NT2/D1 (cell line): ENCODE data around the gene LIMCH1.

Experiments
- SUZ12 ChIP-seq: IDR thresholded peaks from 2 replicates; pipeline ENCODE4 v1.6.1; 2011; ENCODE audit not compliant: insufficient read length, insufficient read depth; ENCODE audit errors: extremely low read depth
- YY1 ChIP-seq: IDR thresholded peaks from 2 replicates; pipeline ENCODE4 v1.6.1; 2011; ENCODE audit not compliant: insufficient read length, insufficient read depth

- TF ChIP-seq SUZ12 (no peak), YY1 (no peak)
These were observed 181.5 kb downstream of the LIMCH1 start for GRCh38 chr4:41719417-41719816.
